ENCODE measurements around the gene OR4C6. TPM values are rescaled to one million over a fixed set of nuclear protein-coding genes. Genes with fewer than 3 reads are reported as not detected.

Gene OR4C6
- polyA plus RNA-seq, 1 donor from 2014 or later, result 0.23 TPM

Other genes starting within 250 kb of the OR4C6 start
- not detected for gene OR4C15, start 107.7 kb upstream of the OR4C6 start, polyA plus RNA-seq
- not detected for gene OR4C16, start 90.1 kb upstream of the OR4C6 start, polyA plus RNA-seq
- gene OR4C11, start 54.6 kb upstream of the OR4C6 start, polyA plus RNA-seq, result not detected
- gene OR4P4, start 27.1 kb upstream of the OR4C6 start, polyA plus RNA-seq, result not detected
- gene OR4S2, start 13.9 kb upstream of the OR4C6 start, polyA plus RNA-seq, result not detected
- gene OR5D13, start 111.2 kb downstream of the OR4C6 start, polyA plus RNA-seq, result not detected
- not detected for gene OR5D14, start 133.4 kb downstream of the OR4C6 start, polyA plus RNA-seq
- not detected for gene OR5L1, start 149.2 kb downstream of the OR4C6 start, polyA plus RNA-seq
- gene OR5D18, start 157.4 kb downstream of the OR4C6 start, polyA plus RNA-seq, result not detected
- not detected for gene OR5L2, start 165.0 kb downstream of the OR4C6 start, polyA plus RNA-seq
- not detected for gene OR5D16, start 176.6 kb downstream of the OR4C6 start, polyA plus RNA-seq
- not detected for gene TRIM51, start 221.1 kb downstream of the OR4C6 start, polyA plus RNA-seq

Measured in IgD-negative memory B cell (primary cell).